ENCODE data around the gene ZNF804A.

- no peak for TF ChIP-seq CTCF (IDR thresholded peaks at IDR 0.05)
- TF ChIP-seq POLR2A (IDR thresholded peaks at IDR 0.05), result no peak
Measured at GRCh38 chr2:184780384-184780783, 182.1 kb downstream of the ZNF804A start.

Measured in lower leg skin (tissue), 3 donors.